CD14-positive monocyte (primary cell): ENCODE data around the gene AURKAIP1. TPM values are rescaled to one million over a fixed set of nuclear protein-coding genes. Genes with fewer than 3 reads are reported as not detected.

Experiments
- DNase-seq, 3 donors: peaks; one replicate each; pipeline ENCODE4 v3.0.0-alpha.2; 2011 to 2022
- H2AFZ ChIP-seq: 2 replicates; pipeline ENCODE4 v1.6.0; 2012; ENCODE audit warnings: mild to moderate bottlenecking, low read depth, low read length, inconsistent platforms; ENCODE audit not compliant: insufficient read depth, poor library complexity, severe bottlenecking
- H3K27ac ChIP-seq, 2 donors: 1 replicate in 1 of 2; 2 replicates in 1 of 2; pipeline ENCODE4 v1.5.1; 2012 to 2013; ENCODE audit warnings: low read length in 2 of 2, control low read depth in 1 of 2, inconsistent platforms in 1 of 2, low read depth in 1 of 2, mild to moderate bottlenecking in 1 of 2
- H3K27me3 ChIP-seq, 2 donors: one replicate each; pipeline versions ENCODE4 v1.6.0 to v1.6.1; 2011 to 2013; ENCODE audit warnings: low read length in 2 of 2; ENCODE audit not compliant: control insufficient read depth in 2 of 2, insufficient read depth in 2 of 2
- H3K36me3 ChIP-seq, 2 donors: replicated peaks in 1 of 2; 1 replicate in 1 of 2; 2 replicates in 1 of 2; pipeline versions ENCODE4 v1.5.1 to v1.6.1; 2012 to 2013; ENCODE audit warnings: low read length in 2 of 2, control low read depth in 1 of 2, inconsistent platforms in 1 of 2, mild to moderate bottlenecking in 1 of 2; ENCODE audit not compliant: insufficient read depth in 2 of 2, control insufficient read depth in 1 of 2
- H3K4me1 ChIP-seq, 2 donors: 1 replicate in 1 of 2; 2 replicates in 1 of 2; pipeline versions ENCODE4 v1.5.1 to v1.6.1; 2012 to 2013; ENCODE audit warnings: low read length in 2 of 2, control low read depth in 1 of 2, inconsistent platforms in 1 of 2, mild to moderate bottlenecking in 1 of 2, moderate library complexity in 1 of 2; ENCODE audit not compliant: insufficient read depth in 2 of 2, control insufficient read depth in 1 of 2
- H3K4me2 ChIP-seq: replicated peaks from 2 replicates; pipeline ENCODE3; 2012; ENCODE audit warnings: low read length, moderate library complexity, mild to moderate bottlenecking; ENCODE audit not compliant: poor library complexity, severe bottlenecking; ENCODE audit errors: extremely low read depth
- H3K4me3 ChIP-seq, 3 experiments: fragments of 200-600 bp in 1 of 3; sonication (generic) in 1 of 3; replicated peaks in 1 of 3; 1 replicate in 2 of 3; 2 replicates in 1 of 3; pipeline ENCODE4 v1.5.1; 2011 to 2013; ENCODE audit warnings: low read length in 3 of 3, mild to moderate bottlenecking in 3 of 3, control low read depth in 2 of 3, low read depth in 2 of 3, inconsistent platforms in 1 of 3, moderate library complexity in 1 of 3
- H3K79me2 ChIP-seq: 2 replicates; pipeline ENCODE4 v1.6.0; 2012; ENCODE audit warnings: mild to moderate bottlenecking, control low read depth, inconsistent platforms, low read length, moderate library complexity; ENCODE audit not compliant: insufficient read depth
- H3K9ac ChIP-seq: 2 replicates; pipeline ENCODE4 v1.6.0; 2017; ENCODE audit warnings: low read length, mild to moderate bottlenecking; ENCODE audit not compliant: insufficient read depth, poor library complexity, severe bottlenecking
- H3K9me3 ChIP-seq, 2 donors: replicated peaks in 1 of 2; 1 replicate in 1 of 2; 2 replicates in 1 of 2; pipeline versions ENCODE4 v1.5.1 to v1.6.1; 2012 to 2013; ENCODE audit warnings: low read length in 2 of 2, control low read depth in 1 of 2; ENCODE audit not compliant: control insufficient read depth in 1 of 2, insufficient read depth in 1 of 2
- H4K20me1 ChIP-seq: 2 replicates; pipeline ENCODE4 v1.6.0; 2012; ENCODE audit warnings: mild to moderate bottlenecking, low read length, control low read depth, moderate library complexity; ENCODE audit not compliant: insufficient read depth
- H3K27ac Mint-ChIP-seq, 7 donors: one replicate each; pipeline ENCODE4 v1.8.0; 2020; ENCODE audit warnings: mild to moderate bottlenecking in 7 of 7, mixed read lengths in 7 of 7, moderate library complexity in 6 of 7, inconsistent platforms in 2 of 7
- H3K27me3 Mint-ChIP-seq, 3 donors: one replicate each; pipeline ENCODE4 v1.8.0; 2021 to 2022; ENCODE audit warnings: low read depth in 3 of 3, mild to moderate bottlenecking in 3 of 3, mixed read lengths in 3 of 3, moderate library complexity in 3 of 3, inconsistent platforms in 1 of 3
- H3K36me3 Mint-ChIP-seq, 2 donors: one replicate each; pipeline ENCODE4 v1.8.0; 2020; ENCODE audit warnings: mixed read lengths in 2 of 2, inconsistent platforms in 1 of 2, mild to moderate bottlenecking in 1 of 2
- H3K4me1 Mint-ChIP-seq: one replicate; pipeline ENCODE4 v1.8.0; 2020; ENCODE audit warnings: mild to moderate bottlenecking, mixed read lengths
- H3K4me3 Mint-ChIP-seq, 2 donors: one replicate each; pipeline ENCODE4 v1.8.0; 2020; ENCODE audit warnings: mild to moderate bottlenecking in 2 of 2, mixed read lengths in 2 of 2, moderate library complexity in 1 of 2
- H3K9me3 Mint-ChIP-seq, 7 donors: one replicate each; pipeline ENCODE4 v1.8.0; 2020 to 2022; ENCODE audit warnings: mixed read lengths in 7 of 7, mild to moderate bottlenecking in 6 of 7, moderate library complexity in 6 of 7, inconsistent platforms in 2 of 7
- WGBS: methylation state at CpG from one replicate; pipeline ENCODE4 v1.1.5; 2013; ENCODE audit warnings: missing lambda C conversion rate; ENCODE audit not compliant: insufficient coverage; 5-methylcytosine and 5-hydroxymethylcytosine counted together
- intact Hi-C, 2 donors: fragments of 100-400 bp; cut with micrococcal nuclease; formaldehyde crosslinking; loops; one replicate each; pipeline versions ENCODE4 v1.15.0 to v1.15.1; 2023
- polyA plus RNA-seq, 3 donors: library from polyadenylated mRNA; depleted of rRNA in 1 of 3; unstranded in 2 of 3; stranded (reverse) in 1 of 3; fragments of 300-500 nt in 2 of 3; fragments of >200 nt in 1 of 3; fragmentation: Illumina TruSeq in 2 of 3; gene quantifications; 1 replicate in 2 of 3; 2 replicates in 1 of 3; pipeline ENCODE4 v1.2.3, GENCODE V29; 2012 to 2021
- TF ChIP-seq, protein P1 (sequence below): fragments of 200-600 bp; IDR thresholded peaks from one replicate; pipeline ENCODE4 v1.8.0; 2022; ENCODE audit warnings: antibody characterized with exemption, mild to moderate bottlenecking

The AURKAIP1 gene
- polyA plus RNA-seq, 3 donors, result 59.1 to 160 (median 134) TPM

DNA sequence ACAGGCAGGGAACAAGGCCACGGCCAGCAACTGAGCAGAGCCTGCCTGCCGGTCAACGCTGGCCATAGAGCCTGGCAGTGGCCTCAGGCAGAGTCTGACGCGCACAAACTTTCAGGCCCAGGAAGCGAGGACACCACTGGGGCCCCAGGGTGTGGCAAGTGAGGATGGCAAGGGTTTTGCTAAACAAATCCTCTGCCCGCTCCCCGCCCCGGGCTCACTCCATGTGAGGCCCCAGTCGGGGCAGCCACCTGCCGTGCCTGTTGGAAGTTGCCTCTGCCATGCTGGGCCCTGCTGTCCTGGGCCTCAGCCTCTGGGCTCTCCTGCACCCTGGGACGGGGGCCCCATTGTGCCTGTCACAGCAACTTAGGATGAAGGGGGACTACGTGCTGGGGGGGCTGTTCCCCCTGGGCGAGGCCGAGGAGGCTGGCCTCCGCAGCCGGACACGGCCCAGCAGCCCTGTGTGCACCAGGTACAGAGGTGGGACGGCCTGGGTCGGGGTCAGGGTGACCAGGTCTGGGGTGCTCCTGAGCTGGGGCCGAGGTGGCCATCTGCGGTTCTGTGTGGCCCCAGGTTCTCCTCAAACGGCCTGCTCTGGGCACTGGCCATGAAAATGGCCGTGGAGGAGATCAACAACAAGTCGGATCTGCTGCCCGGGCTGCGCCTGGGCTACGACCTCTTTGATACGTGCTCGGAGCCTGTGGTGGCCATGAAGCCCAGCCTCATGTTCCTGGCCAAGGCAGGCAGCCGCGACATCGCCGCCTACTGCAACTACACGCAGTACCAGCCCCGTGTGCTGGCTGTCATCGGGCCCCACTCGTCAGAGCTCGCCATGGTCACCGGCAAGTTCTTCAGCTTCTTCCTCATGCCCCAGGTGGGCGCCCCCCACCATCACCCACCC, 43.7 kb downstream of the AURKAIP1 start, which contains the start of gene TAS1R3:
TAS1R3 (plus strand) TSS at position 213 of the 898 bp plus-strand sequence; CDS start at position 279, 66 bp downstream.
- H2AFZ ChIP-seq, result no peak within 1 kb of the TSS
- H3K9ac ChIP-seq, result no peak within 1 kb of the TSS
- H3K4me1 Mint-ChIP-seq, result no peaks in the 10 kb centered on the region
- H3K27me3 ChIP-seq, result no peaks in the 10 kb centered on the region
- H3K9me3 ChIP-seq, result no peaks in the 10 kb centered on the region
- peaks cover 4% of the 10 kb centered on the region for H3K79me2 ChIP-seq
- no peak for DNase-seq
- H3K4me3 Mint-ChIP-seq, result no peak within 1 kb of the TSS
- peaks cover 0 to under 1% of the 10 kb centered on the region in 2 donors for H3K4me1 ChIP-seq
- intact Hi-C loops, result no loop called here
- H3K36me3 Mint-ChIP-seq, result peaks cover 4 to 15% of the 10 kb centered on the region in 2 donors
- peaks cover 7 to 12% of the 10 kb centered on the region in 2 donors for H3K36me3 ChIP-seq
- H3K27me3 Mint-ChIP-seq, result no peaks in the 10 kb centered on the region
- H3K27ac Mint-ChIP-seq, result no peak within 1 kb of the TSS
- H3K9me3 Mint-ChIP-seq, result peaks cover 0 to 3% (median 0%) of the 10 kb centered on the region in 7 donors
- no peak within 1 kb of the TSS for H3K27ac ChIP-seq
- no peak within 1 kb of the TSS for H3K4me3 ChIP-seq
- H3K4me2 ChIP-seq, result no peak within 1 kb of the TSS
- TF ChIP-seq, protein P1, sequence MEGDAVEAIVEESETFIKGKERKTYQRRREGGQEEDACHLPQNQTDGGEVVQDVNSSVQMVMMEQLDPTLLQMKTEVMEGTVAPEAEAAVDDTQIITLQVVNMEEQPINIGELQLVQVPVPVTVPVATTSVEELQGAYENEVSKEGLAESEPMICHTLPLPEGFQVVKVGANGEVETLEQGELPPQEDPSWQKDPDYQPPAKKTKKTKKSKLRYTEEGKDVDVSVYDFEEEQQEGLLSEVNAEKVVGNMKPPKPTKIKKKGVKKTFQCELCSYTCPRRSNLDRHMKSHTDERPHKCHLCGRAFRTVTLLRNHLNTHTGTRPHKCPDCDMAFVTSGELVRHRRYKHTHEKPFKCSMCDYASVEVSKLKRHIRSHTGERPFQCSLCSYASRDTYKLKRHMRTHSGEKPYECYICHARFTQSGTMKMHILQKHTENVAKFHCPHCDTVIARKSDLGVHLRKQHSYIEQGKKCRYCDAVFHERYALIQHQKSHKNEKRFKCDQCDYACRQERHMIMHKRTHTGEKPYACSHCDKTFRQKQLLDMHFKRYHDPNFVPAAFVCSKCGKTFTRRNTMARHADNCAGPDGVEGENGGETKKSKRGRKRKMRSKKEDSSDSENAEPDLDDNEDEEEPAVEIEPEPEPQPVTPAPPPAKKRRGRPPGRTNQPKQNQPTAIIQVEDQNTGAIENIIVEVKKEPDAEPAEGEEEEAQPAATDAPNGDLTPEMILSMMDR, result no peak
- WGBS, result 82% methylated on average over 40 of the region's 41 CpGs
- H4K20me1 ChIP-seq, result peaks cover 2% of the 10 kb centered on the region

GRCh38 chr1:1330366-1331067, 44.5 kb downstream of the AURKAIP1 start:
- Mint-ChIP-seq H3K27ac (no peak overlapping the region), H3K4me3 (no peak overlapping the region), H3K9me3 (peaks cover 0 to 3% (median 0%) of the 10 kb centered on the region in 7 donors), H3K27me3 (no peaks in the 10 kb centered on the region), H3K36me3 (peaks cover 4 to 19% of the 10 kb centered on the region in 2 donors), H3K4me1 (peaks cover 8% of the 10 kb centered on the region)
- Histone ChIP-seq H3K79me2 (peaks cover 12% of the 10 kb centered on the region), H3K9me3 (no peaks in the 10 kb centered on the region), H3K4me1 (peaks cover 8 to 9% of the 10 kb centered on the region in 2 donors), H4K20me1 (peaks cover 10% of the 10 kb centered on the region), H3K27ac (no peak overlapping the region), H3K4me2 (no peak overlapping the region), H3K9ac (no peak overlapping the region), H2AFZ (no peak overlapping the region), H3K36me3 (peaks cover 7 to 12% of the 10 kb centered on the region in 2 donors), H3K4me3 (no peak overlapping the region), H3K27me3 (no peaks in the 10 kb centered on the region)
- TF ChIP-seq, protein P1, result no peak
- 93% methylated on average over 15 of the region's 15 CpGs for WGBS
- intact Hi-C loops, result no loop called here
- DNase-seq, result no peak
